Endodermal cell (in vitro differentiated cells): Measurements from ENCODE around the gene RPL7A. TPM values are rescaled to one million over a fixed set of nuclear protein-coding genes. Genes with fewer than 3 reads are reported as not detected.

Experiments used
- DNase-seq: peaks from one replicate; pipeline ENCODE4 v3.0.0-alpha.2; 2017
- H3K27ac ChIP-seq: 2 replicates; pipeline ENCODE4 v1.5.1; 2013; ENCODE audit warnings: mild to moderate bottlenecking, low read depth, low read length, moderate library complexity
- H3K27me3 ChIP-seq: 2 replicates; pipeline ENCODE4 v1.6.1; 2013; ENCODE audit warnings: mild to moderate bottlenecking, low read length, moderate library complexity; ENCODE audit not compliant: insufficient read depth, control insufficient read depth, poor library complexity, severe bottlenecking
- H3K36me3 ChIP-seq: 2 replicates; pipeline ENCODE4 v1.7.0; 2013; ENCODE audit warnings: mild to moderate bottlenecking, low read length, moderate library complexity; ENCODE audit not compliant: control insufficient read depth, insufficient read depth
- H3K4me1 ChIP-seq: one replicate; pipeline ENCODE4 v1.7.0; 2013; ENCODE audit warnings: low read length; ENCODE audit not compliant: control insufficient read depth, insufficient read depth
- H3K4me3 ChIP-seq: 2 replicates; pipeline ENCODE4 v1.5.1; 2013; ENCODE audit warnings: mild to moderate bottlenecking, low read length, moderate library complexity
- H3K9ac ChIP-seq: 2 replicates; pipeline ENCODE4 v1.6.1; 2013; ENCODE audit warnings: mild to moderate bottlenecking, low read length, moderate library complexity; ENCODE audit not compliant: poor library complexity, severe bottlenecking; ENCODE audit errors: extremely low read depth
- H3K9me3 ChIP-seq: 2 replicates; pipeline ENCODE4 v1.6.1; 2013; ENCODE audit warnings: mild to moderate bottlenecking, low read length, moderate library complexity; ENCODE audit not compliant: control insufficient read depth
- H3K27ac Mint-ChIP-seq: 2 replicates; pipeline ENCODE4 v1.8.0; 2020; ENCODE audit warnings: mixed read lengths
- H3K27me3 Mint-ChIP-seq: 2 replicates; pipeline ENCODE4 v1.8.0; 2021; ENCODE audit warnings: mild to moderate bottlenecking, mixed read lengths; ENCODE audit not compliant: insufficient read depth
- H3K36me3 Mint-ChIP-seq: 2 replicates; pipeline ENCODE4 v1.8.0; 2020; ENCODE audit warnings: low read depth, mixed read lengths
- H3K4me1 Mint-ChIP-seq: 2 replicates; pipeline ENCODE4 v1.8.0; 2020; ENCODE audit warnings: mixed read lengths
- H3K4me3 Mint-ChIP-seq: 2 replicates; pipeline ENCODE4 v1.8.0; 2020; ENCODE audit warnings: mild to moderate bottlenecking, moderate library complexity, mixed read lengths
- H3K9me3 Mint-ChIP-seq: 2 replicates; pipeline ENCODE4 v1.8.0; 2020; ENCODE audit warnings: mild to moderate bottlenecking, mixed read lengths
- WGBS, 2 experiments: methylation state at CpG; one replicate each; pipeline versions ENCODE4 v1.1.5 to v1.1.7; 2013; ENCODE audit warnings: missing lambda C conversion rate in 2 of 2, mixed read lengths in 1 of 2; ENCODE audit not compliant: insufficient coverage in 1 of 2, insufficient read length in 1 of 2; 5-methylcytosine and 5-hydroxymethylcytosine counted together
- total RNA-seq, 2 donors: library from RNA; stranded (reverse); fragmentation: NEBNext Ultra II Directional in 1 of 2; extraction: Animal tissue kit (Norgen Biotek cat#: 25700) in 1 of 2; gene quantifications; 2 replicates in 1 of 2; 3 replicates in 1 of 2; pipeline ENCODE4 v1.2.1, GENCODE V29; 2021
- TF ChIP-seq, protein P1 (sequence below): fragments of 200-600 bp; sonication (generic); conservative IDR thresholded peaks from 2 replicates; pipeline ENCODE4 v1.5.0; 2021; ENCODE audit warnings: antibody characterized with exemption, mild to moderate bottlenecking

Gene RPL7A
- total RNA-seq, 2 donors from 2014 or later: 2,418 to 2,634 TPM

DNA sequence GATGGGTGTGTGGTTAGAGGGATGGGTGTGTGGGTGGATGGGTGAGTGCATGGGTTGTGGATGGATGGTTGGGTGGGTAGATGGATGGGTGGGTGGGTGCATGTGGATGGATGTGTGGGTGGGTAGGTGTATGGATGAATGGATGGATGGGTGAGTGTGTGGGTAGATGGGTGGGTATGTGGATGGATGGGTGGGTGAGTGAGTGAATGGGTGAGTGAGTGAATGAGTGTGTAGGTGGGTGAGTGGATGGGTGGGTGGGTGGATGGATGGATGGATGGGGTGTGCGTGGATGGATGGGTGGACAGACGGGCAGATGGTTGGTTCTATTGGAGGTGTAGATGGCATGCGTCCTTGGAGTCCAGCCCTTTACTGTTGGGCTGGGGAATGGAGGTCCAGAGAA lies 45.4 kb downstream of the RPL7A start:
- H3K4me1 Mint-ChIP-seq: no peaks in the 10 kb centered on the region
- 85 to 100% methylated on average over 3 of the region's 3 CpGs for WGBS, 2 experiments
- no peak overlapping the region for H3K4me3 Mint-ChIP-seq
- Histone ChIP-seq H3K27me3 (no peaks in the 10 kb centered on the region), H3K4me1 (no peaks in the 10 kb centered on the region), H3K36me3 (no peaks in the 10 kb centered on the region), H3K9ac (no peak overlapping the region), H3K4me3 (no peak overlapping the region), H3K27ac (no peak overlapping the region), H3K9me3 (no peaks in the 10 kb centered on the region)
- TF ChIP-seq, protein P1, sequence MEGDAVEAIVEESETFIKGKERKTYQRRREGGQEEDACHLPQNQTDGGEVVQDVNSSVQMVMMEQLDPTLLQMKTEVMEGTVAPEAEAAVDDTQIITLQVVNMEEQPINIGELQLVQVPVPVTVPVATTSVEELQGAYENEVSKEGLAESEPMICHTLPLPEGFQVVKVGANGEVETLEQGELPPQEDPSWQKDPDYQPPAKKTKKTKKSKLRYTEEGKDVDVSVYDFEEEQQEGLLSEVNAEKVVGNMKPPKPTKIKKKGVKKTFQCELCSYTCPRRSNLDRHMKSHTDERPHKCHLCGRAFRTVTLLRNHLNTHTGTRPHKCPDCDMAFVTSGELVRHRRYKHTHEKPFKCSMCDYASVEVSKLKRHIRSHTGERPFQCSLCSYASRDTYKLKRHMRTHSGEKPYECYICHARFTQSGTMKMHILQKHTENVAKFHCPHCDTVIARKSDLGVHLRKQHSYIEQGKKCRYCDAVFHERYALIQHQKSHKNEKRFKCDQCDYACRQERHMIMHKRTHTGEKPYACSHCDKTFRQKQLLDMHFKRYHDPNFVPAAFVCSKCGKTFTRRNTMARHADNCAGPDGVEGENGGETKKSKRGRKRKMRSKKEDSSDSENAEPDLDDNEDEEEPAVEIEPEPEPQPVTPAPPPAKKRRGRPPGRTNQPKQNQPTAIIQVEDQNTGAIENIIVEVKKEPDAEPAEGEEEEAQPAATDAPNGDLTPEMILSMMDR: no peak
- no peaks in the 10 kb centered on the region for H3K36me3 Mint-ChIP-seq
- H3K27ac Mint-ChIP-seq: no peak overlapping the region
- peaks cover 25% of the 10 kb centered on the region for H3K27me3 Mint-ChIP-seq
- peaks cover 17% of the 10 kb centered on the region for H3K9me3 Mint-ChIP-seq
- DNase-seq: no peak

DNA sequence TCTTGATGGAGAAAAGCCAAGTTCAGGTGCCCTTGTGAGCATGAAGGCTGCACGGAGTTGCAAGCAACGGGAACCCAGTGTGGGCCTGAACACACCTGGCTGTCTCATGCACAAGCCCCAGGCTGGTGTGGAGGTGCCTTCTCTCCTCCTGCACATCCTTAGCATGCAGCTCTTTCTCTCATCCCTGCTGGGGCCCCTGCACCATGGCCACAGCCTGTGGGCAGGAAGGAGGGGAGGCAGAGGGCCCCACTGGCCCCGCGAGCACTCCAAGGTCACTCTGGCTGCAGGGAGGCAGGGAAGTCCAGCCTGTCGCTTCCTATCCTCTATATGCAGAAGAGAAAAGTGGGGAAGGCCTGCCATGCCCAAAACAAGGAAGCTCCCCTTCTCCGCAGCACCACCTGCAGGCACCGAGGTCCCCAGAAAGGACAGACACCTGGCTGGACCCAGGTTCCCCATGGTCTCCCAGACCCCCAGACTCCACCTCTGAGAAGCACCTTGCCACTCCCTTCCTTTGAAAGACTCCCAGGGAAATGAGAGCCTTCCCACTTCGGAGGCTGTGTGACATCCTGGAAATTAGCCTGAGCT lies 46.8 kb downstream of the RPL7A start:
- Histone ChIP-seq H3K36me3 (no peaks in the 10 kb centered on the region), H3K9me3 (no peaks in the 10 kb centered on the region), H3K27me3 (no peaks in the 10 kb centered on the region), H3K4me1 (no peaks in the 10 kb centered on the region), H3K9ac (no peak overlapping the region), H3K27ac (no peak overlapping the region), H3K4me3 (no peak overlapping the region)
- 60 to 74% methylated on average over 4 to 8 of the region's 8 CpGs for WGBS, 2 experiments
- no peaks in the 10 kb centered on the region for H3K4me1 Mint-ChIP-seq
- H3K27me3 Mint-ChIP-seq: peaks cover 21% of the 10 kb centered on the region
- no peaks in the 10 kb centered on the region for H3K36me3 Mint-ChIP-seq
- no peak overlapping the region for H3K4me3 Mint-ChIP-seq
- H3K27ac Mint-ChIP-seq: no peak overlapping the region
- no peak for DNase-seq
- TF ChIP-seq, protein P1: no peak
- H3K9me3 Mint-ChIP-seq: peaks cover 15% of the 10 kb centered on the region

DNA sequence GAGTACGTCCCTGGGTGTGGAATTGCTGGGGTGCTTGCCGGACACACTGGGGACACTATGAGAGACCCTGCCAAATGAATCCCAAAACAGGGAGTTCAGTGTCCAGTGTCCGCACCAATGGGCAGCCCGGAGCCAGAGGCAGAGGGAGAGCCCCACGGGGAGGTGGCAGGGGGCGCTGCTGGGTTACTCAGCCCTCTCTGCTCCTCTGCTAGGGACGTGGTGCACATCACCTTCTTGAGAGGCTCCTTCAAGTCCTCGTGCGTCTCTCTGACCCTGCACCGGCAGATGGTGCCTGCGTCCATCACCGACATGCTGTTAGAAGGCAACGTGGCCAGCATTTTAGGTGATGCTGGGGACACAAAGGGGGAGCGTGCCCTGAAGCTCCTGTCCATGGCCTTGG lies 48.9 kb downstream of the RPL7A start:
- peaks cover 14% of the 10 kb centered on the region for H3K27me3 Mint-ChIP-seq
- DNase-seq: peak; percentile 90
- Histone ChIP-seq H3K9me3 (no peaks in the 10 kb centered on the region), H3K36me3 (no peaks in the 10 kb centered on the region), H3K27ac (no peak overlapping the region), H3K4me3 (no peak overlapping the region), H3K4me1 (no peaks in the 10 kb centered on the region), H3K27me3 (no peaks in the 10 kb centered on the region), H3K9ac (no peak overlapping the region)
- no peaks in the 10 kb centered on the region for H3K36me3 Mint-ChIP-seq
- 50 to 61% methylated on average over 8 to 14 of the region's 14 CpGs for WGBS, 2 experiments
- H3K4me3 Mint-ChIP-seq: no peak overlapping the region
- H3K4me1 Mint-ChIP-seq: no peaks in the 10 kb centered on the region
- no peak overlapping the region for H3K27ac Mint-ChIP-seq
- TF ChIP-seq, protein P1: peak; percentile 80
- peaks cover 3% of the 10 kb centered on the region for H3K9me3 Mint-ChIP-seq
